ENCODE results near the gene SMURF2.

Gene SMURF2

GRCh38 chr17:64648234-64648633, 13.9 kb downstream of the SMURF2 start:
- in situ Hi-C loops (cut with HindIII; ENCODE audit: low sequenced_read_pairs): no loop called here
- no peak overlapping the region for H3K4me3 ChIP-seq (ENCODE audit: low read depth, low read length)
- DNase-seq (ENCODE audit: low read depth, low spot score): no peak
- no peak for TF ChIP-seq CTCF (IDR thresholded peaks at IDR 0.05; ENCODE audit: low read depth, low read length)

- in situ Hi-C loops (cut with HindIII; ENCODE audit: low sequenced_read_pairs): no loop called here
- no peak for TF ChIP-seq CTCF (IDR thresholded peaks at IDR 0.05; ENCODE audit: low read depth, low read length)
- H3K4me3 ChIP-seq (ENCODE audit: low read depth, low read length): no peak overlapping the region
- DNase-seq (ENCODE audit: low read depth, low spot score): no peak
Measured at GRCh38 chr17:64647817-64648216, 14.3 kb downstream of the SMURF2 start.

- no peak overlapping the region for H3K4me3 ChIP-seq (ENCODE audit: low read depth, low read length)
- DNase-seq (ENCODE audit: low read depth, low spot score): no peak
- in situ Hi-C loops (cut with HindIII; ENCODE audit: low sequenced_read_pairs): no loop called here
- TF ChIP-seq CTCF (IDR thresholded peaks at IDR 0.05; ENCODE audit: low read depth, low read length): no peak
Measured at GRCh38 chr17:64639516-64639915, 22.6 kb downstream of the SMURF2 start.

GRCh38 chr17:64638552-64639203, 23.4 kb downstream of the SMURF2 start:
- no peak for DNase-seq (ENCODE audit: low read depth, low spot score)
- in situ Hi-C loops (cut with HindIII; ENCODE audit: low sequenced_read_pairs): no loop called here
- no peak overlapping the region for H3K4me3 ChIP-seq (ENCODE audit: low read depth, low read length)
- TF ChIP-seq CTCF (IDR thresholded peaks at IDR 0.05; ENCODE audit: low read depth, low read length): no peak

- no peak overlapping the region for H3K4me3 ChIP-seq (ENCODE audit: low read depth, low read length)
- in situ Hi-C loops (cut with HindIII; ENCODE audit: low sequenced_read_pairs): no loop called here
- TF ChIP-seq CTCF (IDR thresholded peaks at IDR 0.05; ENCODE audit: low read depth, low read length): no peak
- DNase-seq (ENCODE audit: low read depth, low spot score): peak; percentile 88
Measured at GRCh38 chr17:64635647-64636305, 26.3 kb downstream of the SMURF2 start.

GRCh38 chr17:64634218-64634617, 27.9 kb downstream of the SMURF2 start:
- in situ Hi-C loops (cut with HindIII; ENCODE audit: low sequenced_read_pairs): no loop called here
- no peak for TF ChIP-seq CTCF (IDR thresholded peaks at IDR 0.05; ENCODE audit: low read depth, low read length)

More at GRCh38 chr17:64634218-64634617, 27.9 kb downstream of the SMURF2 start:
- DNase-seq (ENCODE audit: low read depth, low spot score): no peak
- no peak overlapping the region for H3K4me3 ChIP-seq (ENCODE audit: low read depth, low read length)

Measured in astrocyte of the spinal cord (primary cell).